A549 (cell line): ENCODE measurements around the gene RAPGEF6. TPM values are rescaled to one million over a fixed set of nuclear protein-coding genes. Genes with fewer than 3 reads are reported as not detected.

Experiments
- ATAC-seq, 2 experiments: fragments of 200-7000 bp in 1 of 2; fragments of >200 bp in 1 of 2; cut with Nextera tagmentation in 1 of 2; cut with Tn5 transposase in 1 of 2; 3 replicates each; pipeline versions ENCODE4 v1.8.0 to v1.9.1; 2018 to 2020; ENCODE audit warnings: mild to moderate bottlenecking in 1 of 2, moderate library complexity in 1 of 2
- CTCF ChIA-PET: fragments of 300-600 bp; sonication (Branson Sonifier 250); formaldehyde crosslinking; extraction: SDS; loops from one replicate; lab custom pipeline; 2021; ENCODE audit warnings: antibody characterized with exemption, inconsistent platforms; lab: Yijun Ruan, JAX
- POLR2A ChIA-PET: fragments of 350-600 bp; formaldehyde crosslinking; extraction: SDS; loops from one replicate; lab custom pipeline; 2021; ENCODE audit warnings: antibody characterized with exemption, inconsistent platforms; lab: Yijun Ruan, JAX
- DNase-seq, 2 experiments: peaks; one replicate each; pipeline versions ENCODE4 v3.0.0 to v3.0.0-alpha.2; 2011 to 2016; ENCODE audit warnings: low read depth in 1 of 2, low spot score in 1 of 2
- FAIRE-seq: peaks from 2 replicates; lab custom pipeline; 2011; peaks lifted over from hg19 to GRCh38; lab: Jason Lieb, UNC
- H3K27ac ChIP-seq, 2 experiments: fragments of >200 bp; sonication (Bioruptor Twin); formaldehyde crosslinking; 3 replicates each; pipeline ENCODE4 v1.5.1; 2016 to 2017
- H3K4me1 ChIP-seq: fragments of >200 bp; sonication (Bioruptor Twin); formaldehyde crosslinking; 3 replicates; pipeline ENCODE4 v1.6.1; 2016
- H3K4me2 ChIP-seq: fragments of >200 bp; sonication (Bioruptor Twin); formaldehyde crosslinking; 3 replicates; pipeline ENCODE4 v1.6.1; 2016
- H3K4me3 ChIP-seq: fragments of >200 bp; sonication (Bioruptor Twin); formaldehyde crosslinking; 3 replicates; pipeline ENCODE4 v1.5.1; 2016
- H3K9me3 ChIP-seq: fragments of >200 bp; sonication (Bioruptor Twin); formaldehyde crosslinking; 3 replicates; pipeline ENCODE4 v1.6.1; 2016
- ATOH8 ChIP-seq: fragments of 250-450 bp; sonication (Bioruptor Pico); IDR thresholded peaks from 2 replicates; pipeline ENCODE4 v1.5.0; 2020; ENCODE audit warnings: low read depth, mild to moderate bottlenecking, moderate library complexity
- CBX2 ChIP-seq: fragments of 200-600 bp; sonication (generic); IDR thresholded peaks from 2 replicates; pipeline ENCODE4 v1.6.1; 2016; ENCODE audit warnings: low read depth, mild to moderate bottlenecking, borderline replicate concordance
- CEBPB ChIP-seq, 2 experiments: fragments of >200 bp in 1 of 2; sonication (Bioruptor Twin) in 1 of 2; formaldehyde crosslinking in 1 of 2; IDR thresholded peaks; 2 replicates each; pipeline ENCODE4 v1.6.1; 2012 to 2016
- ELK1 ChIP-seq: fragments of 150-350 bp; IDR thresholded peaks from 2 replicates; pipeline ENCODE4 v1.6.1; 2014; ENCODE audit warnings: low read depth, mild to moderate bottlenecking, low read length
- EP300 ChIP-seq, 2 experiments: fragments of >200 bp; sonication (Bioruptor Twin); formaldehyde crosslinking; IDR thresholded peaks; 2 replicates in 1 of 2; 3 replicates in 1 of 2; pipeline ENCODE4 v1.6.1; 2016 to 2017
- FOSB ChIP-seq: fragments of 250-450 bp; sonication (Bioruptor Pico); IDR thresholded peaks from 2 replicates; pipeline ENCODE4 v1.5.0; 2020; ENCODE audit warnings: mild to moderate bottlenecking, moderate library complexity
- FOSL2 ChIP-seq, 2 experiments: fragments of 450-650 bp in 1 of 2; fragments of >200 bp in 1 of 2; sonication (Bioruptor Twin) in 1 of 2; formaldehyde crosslinking; IDR thresholded peaks; 2 replicates each; pipeline versions ENCODE4 v1.5.0 to v1.6.1; 2016 to 2020; ENCODE audit warnings: mild to moderate bottlenecking in 1 of 2, moderate library complexity in 1 of 2
- FOXS1 ChIP-seq: fragments of 250-450 bp; sonication (Bioruptor Pico); IDR thresholded peaks from 2 replicates; pipeline ENCODE4 v1.5.0; 2020; ENCODE audit warnings: mild to moderate bottlenecking, moderate library complexity
- HMGXB4 ChIP-seq: fragments of 250-450 bp; sonication (Bioruptor Pico); IDR thresholded peaks from 2 replicates; pipeline ENCODE4 v1.5.0; 2021; ENCODE audit warnings: mild to moderate bottlenecking, moderate library complexity, borderline replicate concordance
- HOXB13 ChIP-seq: fragments of 250-450 bp; sonication (Bioruptor Pico); IDR thresholded peaks from 2 replicates; pipeline ENCODE4 v1.5.0; 2020; ENCODE audit warnings: low read depth, mild to moderate bottlenecking, moderate library complexity
- HOXB5 ChIP-seq: fragments of 250-450 bp; sonication (Bioruptor Pico); IDR thresholded peaks from 2 replicates; pipeline ENCODE4 v1.5.0; 2020; ENCODE audit warnings: mild to moderate bottlenecking, moderate library complexity
- JUN ChIP-seq, 2 experiments: fragments of >200 bp; sonication (Bioruptor Twin); formaldehyde crosslinking; IDR thresholded peaks; 2 replicates in 1 of 2; 3 replicates in 1 of 2; pipeline ENCODE4 v1.6.1; 2016 to 2017
- KDM1A ChIP-seq: fragments of 200-600 bp; sonication (generic); IDR thresholded peaks from 2 replicates; pipeline ENCODE4 v1.6.1; 2016; ENCODE audit warnings: low read depth, mild to moderate bottlenecking
- MAFK ChIP-seq: fragments of 450-650 bp; IDR thresholded peaks from 2 replicates; pipeline ENCODE4 v1.6.1; 2014; ENCODE audit not compliant: partially characterized antibody
- NFE2L2 ChIP-seq: fragments of 150-350 bp; conservative IDR thresholded peaks from 2 replicates; pipeline ENCODE4 v1.6.1; 2014; ENCODE audit warnings: low read length
- NR3C1 ChIP-seq: fragments of >200 bp; sonication (Bioruptor Twin); formaldehyde crosslinking; IDR thresholded peaks from 3 replicates; pipeline ENCODE4 v1.6.1; 2017
- POLR2A ChIP-seq: IDR thresholded peaks from 2 replicates; pipeline ENCODE4 v1.6.1; 2012; ENCODE audit warnings: mild to moderate bottlenecking, low read length
- POLR2AphosphoS2 ChIP-seq: conservative IDR thresholded peaks from 2 replicates; pipeline ENCODE4 v1.6.1; 2012; ENCODE audit warnings: low read length, improper control_type of control experiment, inconsistent platforms
- RAD21 ChIP-seq, 2 experiments: fragments of >200 bp in 1 of 2; sonication (Bioruptor Twin) in 1 of 2; formaldehyde crosslinking in 1 of 2; IDR thresholded peaks in 1 of 2; conservative IDR thresholded peaks in 1 of 2; 2 replicates in 1 of 2; 3 replicates in 1 of 2; pipeline ENCODE4 v1.6.1; 2012 to 2018; ENCODE audit warnings: inconsistent platforms in 1 of 2
- SMC3 ChIP-seq: fragments of >200 bp; sonication (Bioruptor Twin); formaldehyde crosslinking; IDR thresholded peaks from 3 replicates; pipeline ENCODE4 v1.6.1; 2018; ENCODE audit warnings: inconsistent platforms
- TFCP2L1 ChIP-seq: fragments of 250-450 bp; sonication (Bioruptor Pico); IDR thresholded peaks from 2 replicates; pipeline ENCODE4 v1.5.0; 2021; ENCODE audit warnings: mild to moderate bottlenecking
- USF2 ChIP-seq: fragments of 450-650 bp; IDR thresholded peaks from 2 replicates; pipeline ENCODE4 v1.6.1; 2014; ENCODE audit warnings: antibody characterized with exemption
- ZFP36 ChIP-seq: fragments of 450-650 bp; IDR thresholded peaks from 2 replicates; pipeline ENCODE4 v1.6.1; 2014; ENCODE audit warnings: borderline replicate concordance; ENCODE audit not compliant: partially characterized antibody
- WGBS: methylation state at CpG from one replicate; pipeline ENCODE4 v1.1.6; 2017; ENCODE audit errors: missing lambda C conversion rate; 5-methylcytosine and 5-hydroxymethylcytosine counted together
- polyA plus RNA-seq, 4 experiments: library from polyadenylated mRNA; depleted of rRNA in 3 of 4; stranded (reverse); fragments of >200 nt; fragmentation: RNase III in 1 of 4; extraction: RNeasy Plus Mini Kit Qiagen cat#74134 plus additional on column Dnase treatment in 1 of 4; gene quantifications; 2 replicates in 3 of 4; 3 replicates in 1 of 4; pipeline ENCODE4 v1.2.3, GENCODE V29; 2011 to 2017

RAPGEF6 gene
- polyA plus RNA-seq, 2 of the 4 experiments (the other 2 are of a cell fraction), result 5.9 to 15.2 TPM

GRCh38 chr5:131387255-131387654, 247.8 kb downstream of the RAPGEF6 start:
- 93% methylated on average over 6 of the region's 6 CpGs for WGBS
- Histone ChIP-seq H3K4me3 (no peak overlapping the region), H3K9me3 (no peaks in the 10 kb centered on the region), H3K4me1 (peaks cover 4% of the 10 kb centered on the region; the same call in 2 of the 3 replicates), H3K27ac (no peak overlapping the region), H3K4me2 (no peak overlapping the region)
- POLR2A ChIA-PET, result no interaction called here
- ATAC-seq (no peak), DNase-seq (no peak), FAIRE-seq (no peak)
- CTCF ChIA-PET, result interaction anchor here (0.6 to 1.1 kb wide), 2 partner anchors 139 to 621 kb away, joined by 3 to 4 read pairs; no protein-coding TSS in a partner anchor
- TF ChIP-seq EP300 (IDR thresholded peaks at IDR 0.05) (no peak), CBX2 (no peak)

GRCh38 chr5:131386779-131387178, 248.2 kb downstream of the RAPGEF6 start:
- ChIA-PET CTCF (interaction anchor here (0.6 to 1.1 kb wide), 2 partner anchors 138 to 621 kb away, joined by 3 to 4 read pairs; no protein-coding TSS in a partner anchor), POLR2A (no interaction called here)
- no peak for ATAC-seq
- H3K4me2 ChIP-seq, result no peak overlapping the region
- H3K9me3 ChIP-seq, result no peaks in the 10 kb centered on the region
- no peak overlapping the region for H3K27ac ChIP-seq
- H3K4me1 ChIP-seq, result peaks cover 9% of the 10 kb centered on the region; the same call in 2 of the 3 replicates
- H3K4me3 ChIP-seq, result no peak overlapping the region
- 21% methylated on average over 4 of the region's 4 CpGs for WGBS
- no peak for TF ChIP-seq ELK1
- no peak for TF ChIP-seq SMC3
- no peak for TF ChIP-seq FOSL2 (IDR thresholded peaks at IDR 0.05)
- no peak for TF ChIP-seq FOSL2 (CRISPR knock-in tag; IDR thresholded peaks at IDR 0.05)
- TF ChIP-seq JUN (IDR thresholded peaks at IDR 0.05), result no peak
- TF ChIP-seq NR3C1, result no peak
- TF ChIP-seq ZFP36, result no peak
- TF ChIP-seq HOXB5 (CRISPR knock-in tag), result no peak
- TF ChIP-seq POLR2AphosphoS2, result no peak
- no peak for TF ChIP-seq USF2
- TF ChIP-seq ATOH8 (CRISPR knock-in tag), result no peak
- TF ChIP-seq FOXS1, result no peak
- TF ChIP-seq FOSB (CRISPR knock-in tag), result no peak
- no peak for TF ChIP-seq TFCP2L1 (CRISPR knock-in tag)
- TF ChIP-seq KDM1A, result no peak
- TF ChIP-seq NFE2L2, result no peak
- TF ChIP-seq HOXB13, result no peak
- DNase-seq, result no peak
- no peak for FAIRE-seq

- FAIRE-seq, result no peak
- H3K4me3 ChIP-seq, result no peak overlapping the region
- no peak overlapping the region for H3K4me2 ChIP-seq
- peaks cover 10% of the 10 kb centered on the region; the same call in 2 of the 3 replicates for H3K4me1 ChIP-seq
- ATAC-seq, result no peak
- CTCF ChIA-PET, result interaction anchor here (1.3 kb wide), 1 partner anchor 221 kb away, joined by 3 read pairs; the partner anchor contains the start of gene HINT1
- DNase-seq, result no peak
- H3K9me3 ChIP-seq, result no peaks in the 10 kb centered on the region
- H3K27ac ChIP-seq, result no peak overlapping the region
- 96% methylated on average over 3 of the region's 3 CpGs for WGBS
- TF ChIP-seq MAFK (no peak), NR3C1 (no peak), FOSL2 (IDR thresholded peaks at IDR 0.05) (no peak), FOSL2 (CRISPR knock-in tag; IDR thresholded peaks at IDR 0.05) (no peak), CEBPB (IDR thresholded peaks at IDR 0.05) (no peak), FOXS1 (no peak), ATOH8 (CRISPR knock-in tag) (no peak), RAD21 (conservative IDR thresholded peaks at IDR 0.05 in 1 of 2, IDR thresholded peaks at IDR 0.05 in 1 of 2) (no peak), POLR2A (no peak), HMGXB4 (CRISPR knock-in tag) (no peak)
- POLR2A ChIA-PET, result no interaction called here
Measured at GRCh38 chr5:131386124-131386523, 248.9 kb downstream of the RAPGEF6 start.
